Skeletal muscle cell (primary cell): ENCODE measurements around the gene EBNA1BP2.
"Not testable (repeated sequence)": the region's sequence is repeated elsewhere in the genome, so short reads cannot be mapped to it uniquely, and the experiment has no call there.

Source experiments
- DNase-seq: peaks from one replicate; pipeline ENCODE4 v3.0.0-alpha.2; 2010; ENCODE audit warnings: low read depth
- H3K4me3 ChIP-seq: 2 replicates; pipeline ENCODE4 v1.5.1; 2011; ENCODE audit warnings: low read depth, mild to moderate bottlenecking, control low read depth, low read length, moderate library complexity

Gene EBNA1BP2

DNA sequence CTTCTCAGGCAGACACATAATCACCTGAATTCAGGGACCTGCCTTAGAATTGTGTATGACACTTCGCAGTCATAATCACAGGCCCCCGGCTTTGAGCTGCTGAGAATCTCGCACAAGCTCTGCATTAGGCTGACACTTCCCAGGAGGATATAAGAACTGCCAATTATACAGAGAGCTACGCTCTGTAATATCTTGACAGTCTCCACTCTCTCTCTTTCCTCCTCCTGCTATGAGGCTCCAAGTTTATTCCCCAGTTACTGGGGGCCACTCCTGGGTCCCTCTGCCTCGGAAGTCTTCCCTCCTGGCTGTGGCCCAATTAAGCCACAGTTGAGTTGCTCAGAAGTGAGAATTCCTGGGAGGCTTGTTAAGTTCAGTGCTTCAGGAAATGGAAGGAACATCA lies 42.7 kb downstream of the EBNA1BP2 start:
- no peak for DNase-seq
- H3K4me3 ChIP-seq, result no peak overlapping the region

DNA sequence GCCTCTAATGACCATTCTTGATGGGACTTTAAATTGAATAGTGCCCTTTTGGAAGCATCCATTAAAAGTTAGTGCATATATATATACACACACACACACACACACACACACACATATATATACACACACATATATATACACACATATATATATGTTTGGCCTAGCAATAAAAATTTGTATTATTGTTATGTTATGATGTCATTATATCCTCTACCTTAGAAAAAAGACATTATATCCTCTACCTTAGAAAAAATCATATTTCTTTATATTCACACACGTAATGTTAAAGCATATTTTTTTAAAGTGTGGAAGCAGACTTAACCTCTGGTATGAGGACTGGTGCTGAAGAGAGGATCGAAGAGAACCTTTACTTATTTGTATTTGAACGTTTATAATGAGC lies 43.3 kb downstream of the EBNA1BP2 start:
- H3K4me3 ChIP-seq, result no peak overlapping the region
- no peak for DNase-seq

DNA sequence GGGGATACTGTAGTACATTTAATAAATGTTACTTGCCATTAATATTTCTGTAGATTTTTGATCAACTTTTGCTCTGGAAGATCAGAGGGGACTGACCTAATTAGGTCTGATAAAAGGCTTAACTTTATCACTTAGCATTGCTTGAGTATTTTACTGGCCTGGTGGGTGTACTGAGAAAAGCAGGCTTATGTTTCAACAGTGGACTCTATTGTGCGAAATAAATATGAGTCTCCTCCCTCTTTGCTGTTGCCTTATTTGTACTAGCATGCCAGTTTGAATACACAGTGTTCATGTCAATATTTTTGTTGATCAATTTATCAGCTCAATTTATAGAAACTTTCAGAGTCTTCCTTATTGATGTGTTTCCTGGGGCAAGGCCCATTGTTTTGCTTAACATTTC lies 49.1 kb downstream of the EBNA1BP2 start:
- no peak overlapping the region for H3K4me3 ChIP-seq
- no peak for DNase-seq

DNA sequence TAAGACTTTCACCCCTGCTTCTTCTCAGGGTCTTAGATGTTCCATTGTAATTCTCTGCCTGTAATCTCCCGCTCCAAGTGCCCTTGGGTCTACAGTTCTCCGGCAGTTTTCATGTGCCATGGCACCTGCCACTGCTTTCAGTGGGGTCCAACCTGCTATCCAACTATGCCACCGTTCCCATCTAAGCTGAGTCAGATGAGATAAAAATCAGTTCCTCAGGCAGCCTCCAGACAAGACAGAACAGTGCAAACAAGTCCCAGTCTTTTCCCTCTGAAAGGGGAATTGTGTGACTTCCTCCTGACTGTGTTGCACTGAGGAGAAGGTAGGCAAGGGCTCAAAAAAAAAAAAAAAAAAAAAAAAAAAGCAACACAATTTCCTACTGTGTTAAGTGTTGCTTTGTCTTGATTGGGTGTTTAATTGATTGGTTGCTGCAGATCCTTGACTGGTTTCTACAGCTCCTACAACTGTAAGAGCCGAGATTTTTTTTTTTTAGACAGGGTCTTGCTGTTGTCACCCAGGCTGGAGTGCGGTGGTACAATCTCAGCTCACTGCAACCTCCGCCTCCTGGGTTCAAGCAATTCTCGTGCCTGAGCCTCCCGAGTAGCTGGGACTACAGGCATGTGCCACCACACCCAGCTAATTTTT lies 50.7 kb downstream of the EBNA1BP2 start:
- DNase-seq, result no peak
- H3K4me3 ChIP-seq, result no peak overlapping the region

DNA sequence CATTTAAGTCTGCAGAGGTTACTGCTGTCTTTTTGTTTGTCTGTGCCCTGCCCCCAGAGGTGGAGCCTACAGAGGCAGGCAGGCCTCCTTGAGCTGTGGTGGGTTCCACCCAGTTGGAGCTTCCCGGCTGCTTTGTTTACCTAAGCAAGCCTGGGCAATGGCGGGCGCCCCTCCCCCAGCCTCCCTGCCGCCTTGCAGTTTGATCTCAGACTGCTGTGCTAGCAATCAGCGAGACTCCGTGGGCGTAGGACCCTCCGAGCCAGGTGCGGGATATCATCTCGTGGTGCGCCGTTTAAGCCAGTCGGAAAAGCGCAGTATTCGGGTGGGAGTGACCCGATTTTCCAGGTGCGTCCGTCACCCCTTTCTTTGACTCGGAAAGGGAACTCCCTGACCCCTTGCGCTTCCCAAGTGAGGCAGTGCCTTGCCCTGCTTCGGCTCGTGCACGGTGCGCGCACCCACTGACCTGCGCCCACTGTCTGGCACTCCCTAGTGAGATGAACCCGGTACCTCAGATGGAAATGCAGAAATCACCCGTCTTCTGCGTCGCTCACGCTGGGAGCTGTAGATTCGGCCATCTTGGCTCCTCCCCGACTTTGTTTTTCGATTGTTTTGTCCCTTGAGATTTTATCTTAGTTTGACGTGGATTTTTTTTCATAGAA lies 52.0 kb downstream of the EBNA1BP2 start:
- H3K4me3 ChIP-seq, DNase-seq: not testable (repeated sequence)
